Fibroblast of lung (primary cell): Measurements from ENCODE around the gene UBA3.

Experiments used
- CTCF ChIP-seq, 2 donors: IDR thresholded peaks in 1 of 2; conservative IDR thresholded peaks in 1 of 2; 1 replicate in 1 of 2; 2 replicates in 1 of 2; pipeline ENCODE4 v1.5.1; 2011 to 2012; ENCODE audit warnings: low read length in 2 of 2, control low read depth in 1 of 2, inconsistent platforms in 1 of 2, low read depth in 1 of 2, mild to moderate bottlenecking in 1 of 2
- EZH2 ChIP-seq: IDR thresholded peaks from 2 replicates; pipeline ENCODE4 v1.5.1; 2012; ENCODE audit warnings: low read length, control low read depth, mild to moderate bottlenecking; ENCODE audit errors: missing control alignments

- TF ChIP-seq CTCF (conservative IDR thresholded peaks at IDR 0.05 in 1 of 2, IDR thresholded peaks at IDR 0.05 in 1 of 2; ENCODE audit: low read depth in 1 of 2, low read length in 2 of 2): no peak
- no peak for TF ChIP-seq EZH2
Measured at GRCh38 chr3:69092030-69092516, 11.9 kb upstream of the UBA3 start.
